HG02610 (cell line): ENCODE data around the gene RDH12.

Experiments used
- ATAC-seq: cut with Tn5 transposase; IDR thresholded peaks from one replicate; pipeline ENCODE4 v1.9.1; 2021; ENCODE audit warnings: mild to moderate bottlenecking, moderate library complexity; ENCODE audit not compliant: unreplicated experiment

Gene RDH12

GRCh38 chr14:67746927-67747326 is 45.2 kb downstream of the RDH12 start:
- ATAC-seq = peak; percentile 74

GRCh38 chr14:67748312-67748711 is 46.6 kb downstream of the RDH12 start:
- no peak for ATAC-seq

GRCh38 chr14:67749341-67750084 is 47.8 kb downstream of the RDH12 start:
- ATAC-seq = no peak

GRCh38 chr14:67756496-67756895 is 54.8 kb downstream of the RDH12 start:
- no peak for ATAC-seq

- no peak for ATAC-seq
Measured at GRCh38 chr14:67757175-67757574, 55.5 kb downstream of the RDH12 start.

- no peak for ATAC-seq
Measured at GRCh38 chr14:67759916-67760315, 58.2 kb downstream of the RDH12 start.

GRCh38 chr14:67762051-67762450 is 60.4 kb downstream of the RDH12 start:
- no peak for ATAC-seq

GRCh38 chr14:67763158-67763822 is 61.6 kb downstream of the RDH12 start:
- ATAC-seq = no peak

GRCh38 chr14:67764496-67764895 is 62.8 kb downstream of the RDH12 start:
- ATAC-seq = no peak

GRCh38 chr14:67765192-67765834 is 63.6 kb downstream of the RDH12 start:
- no peak for ATAC-seq

- ATAC-seq = no peak
Measured at GRCh38 chr14:67766035-67766680, 64.5 kb downstream of the RDH12 start.

GRCh38 chr14:67768219-67768618 is 66.5 kb downstream of the RDH12 start:
- ATAC-seq = no peak

- no peak for ATAC-seq
Measured at GRCh38 chr14:67773844-67774377, 72.2 kb downstream of the RDH12 start.

GRCh38 chr14:67776653-67777322 is 75.1 kb downstream of the RDH12 start:
- no peak for ATAC-seq

- ATAC-seq = no peak
Measured at GRCh38 chr14:67778792-67779191, 77.1 kb downstream of the RDH12 start.

- ATAC-seq = no peak
Measured at GRCh38 chr14:67782090-67782489, 80.4 kb downstream of the RDH12 start.
